ENCODE results near the gene ATP11A.

The ATP11A gene

GRCh38 chr13:112803422-112803821 is 113.6 kb downstream of the ATP11A start:
- no peak for DNase-seq

- no peak for DNase-seq
These were observed 114.5 kb downstream of the ATP11A start for GRCh38 chr13:112804374-112804773.

GRCh38 chr13:112806739-112807652 is 117.2 kb downstream of the ATP11A start:
- no peak for DNase-seq

- DNase-seq = no peak
These were observed 118.0 kb downstream of the ATP11A start for GRCh38 chr13:112807653-112808376.

GRCh38 chr13:112808377-112809140 is 118.7 kb downstream of the ATP11A start:
- DNase-seq = no peak

GRCh38 chr13:112809332-112810315 is 119.8 kb downstream of the ATP11A start:
- DNase-seq = no peak

GRCh38 chr13:112810608-112811007 is 120.8 kb downstream of the ATP11A start:
- DNase-seq = no peak

- no peak for DNase-seq
These were observed 122.6 kb downstream of the ATP11A start for GRCh38 chr13:112812306-112813055.

GRCh38 chr13:112813552-112813951 is 123.7 kb downstream of the ATP11A start:
- DNase-seq = no peak

- no peak for DNase-seq
These were observed 125.2 kb downstream of the ATP11A start for GRCh38 chr13:112814905-112815585.

- DNase-seq = no peak
These were observed 126.0 kb downstream of the ATP11A start for GRCh38 chr13:112815871-112816270.

- DNase-seq = no peak
These were observed 128.3 kb downstream of the ATP11A start for GRCh38 chr13:112818040-112818697.

- DNase-seq = no peak
These were observed 128.8 kb downstream of the ATP11A start for GRCh38 chr13:112818698-112819045.

GRCh38 chr13:112819111-112819510 is 129.3 kb downstream of the ATP11A start:
- DNase-seq = no peak

- no peak for DNase-seq
These were observed 130.0 kb downstream of the ATP11A start for GRCh38 chr13:112819816-112820215.

GRCh38 chr13:112820318-112820717 is 130.5 kb downstream of the ATP11A start:
- no peak for DNase-seq

- DNase-seq = no peak
These were observed 131.7 kb downstream of the ATP11A start for GRCh38 chr13:112821340-112822055.

GRCh38 chr13:112822851-112823250 is 133.0 kb downstream of the ATP11A start:
- DNase-seq = no peak

- no peak for DNase-seq
These were observed 134.6 kb downstream of the ATP11A start for GRCh38 chr13:112824429-112824828.
